Gastroesophageal sphincter (tissue), 3 donors: ENCODE results near the gene EPM2AIP1.

Source experiments
- CTCF ChIP-seq, 4 experiments: fragments of 200-600 bp in 2 of 4; fragments of 450-650 bp in 2 of 4; sonication (generic) in 1 of 4; IDR thresholded peaks; one replicate each; pipeline ENCODE4 v1.5.1; 2017 to 2019; ENCODE audit warnings: antibody characterized with exemption in 4 of 4, mild to moderate bottlenecking in 2 of 4, moderate library complexity in 2 of 4
- POLR2AphosphoS5 ChIP-seq: sonication (generic); formaldehyde crosslinking; IDR thresholded peaks from one replicate; pipeline ENCODE4 v1.6.1; 2017; ENCODE audit warnings: antibody characterized with exemption

GRCh38 chr3:36941658-36942057 is 51.3 kb downstream of the EPM2AIP1 start:
- TF ChIP-seq POLR2AphosphoS5 (no peak), CTCF (IDR thresholded peaks at IDR 0.05) (no peak)
